ENCODE results near the gene EFCAB11. TPM values are rescaled to one million over a fixed set of nuclear protein-coding genes. Genes with fewer than 3 reads are reported as not detected.

EFCAB11 gene
- polyA plus RNA-seq, 3 donors, result 2.8 to 8.7 (median 4.8) TPM

- WGBS, 3 donors, result 87 to 96% (median 89%) methylated on average over 1 of the region's 1 CpG
Measured at GRCh38 chr14:89849931-89850330, 104.6 kb downstream of the EFCAB11 start.

DNA sequence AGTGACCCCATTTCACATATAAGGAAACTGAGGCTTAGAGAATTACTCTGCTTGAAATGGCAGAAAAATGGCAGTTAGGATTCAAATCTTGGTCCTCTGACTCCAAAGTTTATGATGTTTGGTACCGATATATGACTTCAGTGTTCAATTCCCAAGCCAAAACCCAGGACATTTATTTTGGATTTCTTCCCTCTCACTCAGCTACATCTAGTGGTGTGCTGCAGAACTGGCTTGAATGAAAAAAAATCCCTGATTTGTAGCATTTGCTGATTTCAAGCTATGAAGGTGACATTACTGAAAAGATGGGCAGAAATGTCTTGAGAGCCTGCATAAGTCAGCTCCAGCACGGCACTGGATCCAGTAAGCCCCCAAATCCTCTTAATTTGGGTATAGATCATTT lies 106.4 kb downstream of the EFCAB11 start:
- no peak overlapping the region for H3K27ac ChIP-seq (ENCODE audit: low read depth, low read length)
- WGBS, 3 donors, result 72 to 89% (median 80%) methylated on average over 2 of the region's 2 CpGs

More at GRCh38 chr14:89849931-89850330, 104.6 kb downstream of the EFCAB11 start:
- no peak overlapping the region for H3K27ac ChIP-seq (ENCODE audit: low read depth, low read length)

GRCh38 chr14:89845346-89845745 lies 109.2 kb downstream of the EFCAB11 start:
- H3K27ac ChIP-seq (ENCODE audit: low read depth, low read length), result no peak overlapping the region
- 80 to 86% (median 82%) methylated on average over 5 of the region's 5 CpGs for WGBS, 3 donors

DNA sequence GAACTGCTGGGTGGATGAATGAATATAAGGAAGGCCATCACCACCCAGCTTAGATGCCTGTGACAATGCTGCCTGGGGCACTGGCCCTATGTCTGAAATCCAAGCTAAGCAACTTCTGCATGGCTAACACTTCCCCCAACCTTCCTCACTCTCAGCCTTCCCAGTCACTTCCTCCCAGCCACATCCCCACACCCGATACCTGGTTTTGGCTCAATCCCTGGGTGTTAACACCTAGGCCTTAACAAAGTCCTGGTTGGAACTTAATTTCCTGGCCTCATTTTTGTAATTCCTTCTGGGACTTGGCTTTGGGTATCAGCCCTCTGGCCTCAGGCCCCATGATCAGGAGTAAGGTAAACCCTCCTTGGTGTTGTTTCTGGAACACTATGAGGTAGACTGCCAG lies 110.0 kb downstream of the EFCAB11 start:
- 69 to 94% (median 75%) methylated on average over 1 of the region's 1 CpG for WGBS, 3 donors
- no peak overlapping the region for H3K27ac ChIP-seq (ENCODE audit: low read depth, low read length)

DNA sequence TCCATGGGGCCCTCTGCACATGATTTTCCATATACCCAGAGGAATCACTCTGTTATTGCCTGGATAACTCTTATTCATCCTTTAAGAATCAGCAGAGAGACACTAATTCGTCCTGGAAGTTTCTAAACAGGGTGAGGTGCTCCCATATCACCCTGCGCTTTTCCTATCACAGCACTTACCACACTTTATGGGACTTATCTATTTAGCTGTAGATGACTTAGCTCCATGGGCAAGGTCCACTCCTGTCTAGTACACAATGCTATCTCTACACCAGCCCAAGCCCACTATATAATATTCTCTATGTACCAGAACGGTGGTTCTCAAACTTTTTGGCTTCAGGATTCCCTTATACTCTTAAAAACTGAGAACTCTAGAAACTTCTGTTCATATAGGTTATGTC lies 111.7 kb downstream of the EFCAB11 start:
- no peak overlapping the region for H3K27ac ChIP-seq (ENCODE audit: low read depth, low read length)
- 68 to 90% (median 84%) methylated on average over 3 of the region's 3 CpGs for WGBS, 3 donors

DNA sequence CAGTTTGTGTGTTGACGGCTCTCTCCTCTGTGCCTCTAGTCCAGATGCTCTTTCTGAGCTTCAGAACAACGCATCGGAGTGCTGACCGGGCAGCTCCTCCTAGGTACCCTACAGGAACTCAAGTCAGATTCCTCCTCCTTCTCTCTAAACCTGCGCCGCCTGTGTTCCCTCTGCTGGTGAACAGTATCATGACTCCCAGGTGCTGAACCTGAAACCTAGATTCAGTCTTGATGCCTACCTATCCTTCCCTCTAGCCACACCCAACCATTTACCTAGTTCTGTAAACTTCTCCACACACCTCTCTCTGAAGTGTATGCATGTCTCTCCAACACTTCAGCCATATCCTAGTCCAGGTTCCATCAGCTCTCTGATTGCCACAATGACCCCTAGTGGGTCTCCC lies 112.7 kb downstream of the EFCAB11 start:
- WGBS, 3 donors, result 94 to 96% (median 96%) methylated on average over 6 of the region's 6 CpGs
- H3K27ac ChIP-seq (ENCODE audit: low read depth, low read length), result no peak overlapping the region

GRCh38 chr14:89836830-89837469 lies 117.6 kb downstream of the EFCAB11 start:
- H3K27ac ChIP-seq (ENCODE audit: low read depth, low read length), result no peak overlapping the region
- 72 to 99% (median 96%) methylated on average over 7 of the region's 7 CpGs for WGBS, 3 donors

GRCh38 chr14:89833661-89834060 lies 120.9 kb downstream of the EFCAB11 start:
- no peak overlapping the region for H3K27ac ChIP-seq (ENCODE audit: low read depth, low read length)

GRCh38 chr14:89833120-89833532 lies 121.4 kb downstream of the EFCAB11 start:
- WGBS, 3 donors, result 45 to 61% (median 52%) methylated on average over 3 of the region's 3 CpGs
- H3K27ac ChIP-seq (ENCODE audit: low read depth, low read length), result no peak overlapping the region

GRCh38 chr14:89828471-89829165 lies 125.9 kb downstream of the EFCAB11 start:
- 85 to 87% (median 85%) methylated on average over 5 of the region's 5 CpGs for WGBS, 3 donors

GRCh38 chr14:89827265-89827664 lies 127.3 kb downstream of the EFCAB11 start:
- 35 to 82% (median 38%) methylated on average over 7 of the region's 7 CpGs for WGBS, 3 donors
- no peak overlapping the region for H3K27ac ChIP-seq (ENCODE audit: low read depth, low read length)

More at GRCh38 chr14:89828471-89829165, 125.9 kb downstream of the EFCAB11 start:
- no peak overlapping the region for H3K27ac ChIP-seq (ENCODE audit: low read depth, low read length)

GRCh38 chr14:89826596-89826995 lies 127.9 kb downstream of the EFCAB11 start:
- no peak overlapping the region for H3K27ac ChIP-seq (ENCODE audit: low read depth, low read length)
- whole genome bisulfite sequencing, 3 donors, result 83 to 85% (median 84%) methylated on average over 3 of the region's 3 CpGs

DNA sequence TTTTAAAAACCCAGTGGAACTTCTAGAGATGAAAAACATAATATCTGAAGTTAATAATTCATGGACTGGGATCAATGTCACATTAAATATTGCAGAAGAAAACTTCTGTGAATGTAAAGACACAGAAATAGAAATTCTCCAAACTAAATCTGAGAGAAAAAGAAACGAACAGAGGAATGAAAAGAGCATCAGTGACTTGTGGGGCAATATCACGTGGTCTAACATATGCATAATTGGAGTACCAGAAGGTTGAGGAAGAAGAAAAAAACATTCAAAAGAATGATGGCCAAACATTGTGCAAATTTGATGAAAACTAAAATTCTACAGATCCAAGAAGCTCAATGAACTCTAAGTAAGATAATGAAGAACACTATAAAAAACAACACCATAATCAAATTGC lies 130.8 kb downstream of the EFCAB11 start:
- no peak overlapping the region for H3K27ac ChIP-seq (ENCODE audit: low read depth, low read length)
- WGBS, 3 donors, result 89 to 92% (median 89%) methylated on average over 2 of the region's 2 CpGs

DNA sequence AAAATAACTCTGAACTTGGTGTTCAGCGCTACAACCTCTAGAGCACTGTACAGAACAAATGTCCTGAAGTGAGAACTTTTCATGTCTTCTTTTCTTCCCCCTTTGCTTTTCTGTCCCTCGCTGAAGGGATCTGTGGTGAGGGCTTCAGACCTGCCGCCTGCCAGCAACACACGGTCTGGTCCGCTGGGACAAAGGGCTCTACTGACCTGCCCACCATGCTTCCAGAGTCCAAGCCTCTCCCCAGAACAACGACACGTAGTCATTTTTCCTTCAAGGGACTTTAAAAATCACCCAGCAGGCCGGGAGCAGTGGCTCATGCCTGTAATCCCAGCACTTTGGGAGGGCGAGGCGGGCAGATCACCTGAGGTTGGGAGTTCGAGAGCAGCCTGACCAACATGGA lies 140.4 kb downstream of the EFCAB11 start:
- no peak overlapping the region for H3K27ac ChIP-seq (ENCODE audit: low read depth, low read length)

DNA sequence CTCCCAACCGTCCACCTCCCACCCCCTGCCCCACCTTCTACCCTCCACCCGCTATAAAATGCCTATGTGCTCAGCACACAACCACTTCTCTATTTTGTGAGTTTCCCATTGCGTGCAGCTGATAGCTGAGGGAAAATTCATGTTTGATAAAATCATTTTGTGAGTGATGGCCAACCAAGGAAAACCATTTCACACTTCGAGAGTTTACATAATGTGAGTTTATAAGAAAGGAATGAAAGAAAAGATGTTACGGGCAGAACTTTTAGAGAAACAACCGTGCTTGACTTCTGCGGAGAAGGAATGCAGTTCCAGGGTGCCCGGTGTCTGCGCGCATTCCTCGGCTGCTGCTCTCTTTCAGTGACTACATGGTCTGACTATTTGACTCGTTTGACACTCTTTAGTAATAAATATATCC lies 140.9 kb downstream of the EFCAB11 start:
- 47 to 66% (median 47%) methylated on average over 12 of the region's 12 CpGs for WGBS, 3 donors
- H3K27ac ChIP-seq (ENCODE audit: low read depth, low read length), result no peak overlapping the region

More for the DNA sequence above, 140.4 kb downstream of the EFCAB11 start:
- 92 to 95% (median 95%) methylated on average over 11 of the region's 11 CpGs for WGBS, 3 donors

DNA sequence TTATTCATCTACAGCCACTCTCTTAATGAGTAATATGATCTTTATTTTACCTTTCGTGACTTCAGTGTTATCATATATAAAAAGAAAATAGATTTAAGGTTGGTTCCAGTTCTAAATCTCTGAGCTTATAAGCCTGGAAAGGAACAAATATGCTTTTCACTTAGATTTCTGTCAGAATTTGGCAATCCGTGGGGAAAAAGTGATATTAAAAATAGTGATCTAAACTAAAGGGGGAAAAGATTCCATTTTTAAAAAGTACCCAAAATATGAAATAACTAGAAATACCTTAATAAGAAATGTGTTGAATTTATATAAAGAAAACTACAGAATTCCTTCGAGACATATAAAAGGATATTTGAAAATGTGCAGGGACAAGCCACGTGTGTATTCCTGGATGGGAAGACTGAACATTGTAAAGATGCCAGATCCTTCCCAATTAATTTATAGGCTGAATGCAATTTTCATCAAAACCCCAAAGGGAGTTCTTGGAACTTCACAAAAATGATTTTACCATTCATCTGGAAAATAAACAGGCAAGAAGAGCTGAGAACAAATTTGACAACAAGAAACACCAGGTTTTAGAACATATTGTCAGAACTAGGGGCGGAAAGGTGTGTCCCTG lies 142.5 kb downstream of the EFCAB11 start:
- 75 to 92% (median 82%) methylated on average over 5 of the region's 5 CpGs for WGBS, 3 donors
- no peak overlapping the region for H3K27ac ChIP-seq (ENCODE audit: low read depth, low read length)

- H3K27ac ChIP-seq (ENCODE audit: low read depth, low read length), result no peak overlapping the region
- 76 to 88% (median 77%) methylated on average over 5 of the region's 5 CpGs for WGBS, 3 donors
Measured at GRCh38 chr14:89810101-89810500, 144.4 kb downstream of the EFCAB11 start.

DNA sequence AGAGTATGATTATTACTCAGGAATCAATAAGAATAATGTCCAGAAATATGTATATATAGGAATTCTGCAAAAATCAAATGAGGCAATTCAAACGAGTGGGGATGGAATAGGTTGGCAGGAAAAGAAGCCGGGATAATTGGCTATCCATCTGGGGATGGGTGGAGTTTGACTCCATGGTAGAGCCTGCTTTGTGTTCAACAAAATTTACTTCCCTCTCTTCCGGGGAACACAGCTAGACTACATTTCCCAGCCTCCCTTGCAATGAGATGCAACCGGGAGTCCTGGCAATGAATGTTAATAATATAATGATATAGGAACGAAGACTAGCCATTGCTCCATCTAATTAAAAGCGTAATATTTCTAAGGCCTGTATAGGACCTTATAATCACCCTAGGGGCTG lies 146.6 kb downstream of the EFCAB11 start:
- H3K27ac ChIP-seq (ENCODE audit: low read depth, low read length), result no peak overlapping the region
- 65 to 81% (median 74%) methylated on average over 6 of the region's 6 CpGs for WGBS, 3 donors

- no peak overlapping the region for H3K27ac ChIP-seq (ENCODE audit: low read depth, low read length)
Measured at GRCh38 chr14:89807151-89807550, 147.4 kb downstream of the EFCAB11 start.

DNA sequence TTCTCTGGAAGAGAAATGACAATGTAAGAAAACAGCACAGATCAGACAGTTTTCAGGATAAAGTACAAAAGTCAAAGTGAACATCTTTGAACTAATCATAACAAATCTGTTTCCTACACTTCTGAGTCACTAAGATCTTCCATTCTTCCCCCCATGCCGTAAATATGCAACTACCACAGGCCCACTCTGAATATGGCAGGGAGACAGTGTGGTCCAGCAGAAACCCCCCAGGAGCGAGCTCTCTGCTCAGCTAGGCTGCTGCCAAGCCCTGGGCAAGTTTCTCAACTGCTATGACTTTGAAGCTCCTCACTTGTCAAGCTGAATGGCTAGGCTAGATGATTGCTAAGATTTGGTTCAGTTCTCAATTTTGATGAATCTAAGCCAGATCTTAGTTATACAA lies 148.1 kb downstream of the EFCAB11 start:
- H3K27ac ChIP-seq (ENCODE audit: low read depth, low read length), result no peak overlapping the region
- 96% methylated on average over 2 of the region's 2 CpGs for WGBS, 3 donors

Measured in adipose tissue (tissue), 3 donors.